HFF-Myc (cell line): Measurements from ENCODE around the gene SLC6A17.

Source experiments
- DNase-seq: peaks from one replicate; pipeline ENCODE4 v3.0.0-alpha.2; 2011; ENCODE audit warnings: low read depth; ENCODE audit errors: extremely low read depth
- H3K4me3 ChIP-seq: replicated peaks from 2 replicates; pipeline ENCODE4 v1.5.1; 2011; ENCODE audit warnings: low read depth, mild to moderate bottlenecking, control low read depth, low read length
- CTCF ChIP-seq: IDR thresholded peaks from 2 replicates; pipeline ENCODE4 v1.5.1; 2012; ENCODE audit warnings: mild to moderate bottlenecking, low read depth, low read length, control low read depth; ENCODE audit errors: missing control alignments

The SLC6A17 gene

GRCh38 chr1:110189181-110189580, 38.9 kb downstream of the SLC6A17 start:
- DNase-seq: no peak
- no peak for TF ChIP-seq CTCF
- H3K4me3 ChIP-seq: no peak overlapping the region

- no peak for DNase-seq
- no peak overlapping the region for H3K4me3 ChIP-seq
- TF ChIP-seq CTCF: no peak
Measured at GRCh38 chr1:110190282-110190929, 40.1 kb downstream of the SLC6A17 start.

- DNase-seq: no peak
- H3K4me3 ChIP-seq: no peak overlapping the region
- no peak for TF ChIP-seq CTCF
Measured at GRCh38 chr1:110192541-110192940, 42.2 kb downstream of the SLC6A17 start.

GRCh38 chr1:110195196-110195595, 44.9 kb downstream of the SLC6A17 start:
- H3K4me3 ChIP-seq: no peak overlapping the region
- no peak for TF ChIP-seq CTCF
- DNase-seq: no peak

GRCh38 chr1:110196917-110197765, 46.8 kb downstream of the SLC6A17 start:
- TF ChIP-seq CTCF: peak; percentile 99
- no peak overlapping the region for H3K4me3 ChIP-seq
- no peak for DNase-seq

- no peak overlapping the region for H3K4me3 ChIP-seq
- DNase-seq: no peak
Measured at GRCh38 chr1:110197905-110198629, 47.8 kb downstream of the SLC6A17 start.

More at GRCh38 chr1:110197905-110198629, 47.8 kb downstream of the SLC6A17 start:
- no peak for TF ChIP-seq CTCF
